Activated CD8-positive, alpha-beta memory T cell treated with anti-CD3 and anti-CD28 coated beads, Interleukin-2, amount 10 ng/mL, durations not matched to agents 7 days and 5 days (primary cell): ENCODE results near the gene GPR32. TPM values are rescaled to one million over a fixed set of nuclear protein-coding genes. Genes with fewer than 3 reads are reported as not detected.
"Not testable (repeated sequence)": the region's sequence is repeated elsewhere in the genome, so short reads cannot be mapped to it uniquely, and the experiment has no call there.

Experiments
- ATAC-seq: fragments of 150-1000 bp; cut with Tn5 transposase; one replicate; pipeline ENCODE4 v1.10.0; 2021; ENCODE audit warnings: moderate library complexity
- CTCF ChIA-PET: fragments of 350-600 bp; sonication (Branson Sonifier 250); formaldehyde crosslinking; loops from one replicate; lab custom pipeline; 2021; ENCODE audit warnings: antibody characterized with exemption; lab: Charles Lee
- DNase-seq: peaks from one replicate; pipeline ENCODE4 v3.0.0-alpha.2; 2020
- H3K27ac Mint-ChIP-seq: one replicate; pipeline ENCODE4 v1.8.0; 2021; ENCODE audit warnings: mild to moderate bottlenecking, mixed read lengths
- H3K27me3 Mint-ChIP-seq: one replicate; pipeline ENCODE4 v1.8.0; 2021; ENCODE audit warnings: mixed read lengths
- H3K36me3 Mint-ChIP-seq: one replicate; pipeline ENCODE4 v1.8.0; 2021; ENCODE audit warnings: mild to moderate bottlenecking, mixed read lengths
- H3K4me1 Mint-ChIP-seq: one replicate; pipeline ENCODE4 v1.8.0; 2021; ENCODE audit warnings: mixed read lengths
- H3K4me3 Mint-ChIP-seq: one replicate; pipeline ENCODE4 v1.8.0; 2021; ENCODE audit warnings: mild to moderate bottlenecking, moderate library complexity, mixed read lengths
- H3K9me3 Mint-ChIP-seq: one replicate; pipeline ENCODE4 v1.8.0; 2022; ENCODE audit warnings: low read depth, mixed read lengths
- total RNA-seq, 2 experiments: library from RNA; stranded (reverse); gene quantifications; one replicate each; pipeline ENCODE4 v1.2.3, GENCODE V29; 2021

The GPR32 gene
- total RNA-seq, 2 experiments from 2014 or later: not detected

DNA sequence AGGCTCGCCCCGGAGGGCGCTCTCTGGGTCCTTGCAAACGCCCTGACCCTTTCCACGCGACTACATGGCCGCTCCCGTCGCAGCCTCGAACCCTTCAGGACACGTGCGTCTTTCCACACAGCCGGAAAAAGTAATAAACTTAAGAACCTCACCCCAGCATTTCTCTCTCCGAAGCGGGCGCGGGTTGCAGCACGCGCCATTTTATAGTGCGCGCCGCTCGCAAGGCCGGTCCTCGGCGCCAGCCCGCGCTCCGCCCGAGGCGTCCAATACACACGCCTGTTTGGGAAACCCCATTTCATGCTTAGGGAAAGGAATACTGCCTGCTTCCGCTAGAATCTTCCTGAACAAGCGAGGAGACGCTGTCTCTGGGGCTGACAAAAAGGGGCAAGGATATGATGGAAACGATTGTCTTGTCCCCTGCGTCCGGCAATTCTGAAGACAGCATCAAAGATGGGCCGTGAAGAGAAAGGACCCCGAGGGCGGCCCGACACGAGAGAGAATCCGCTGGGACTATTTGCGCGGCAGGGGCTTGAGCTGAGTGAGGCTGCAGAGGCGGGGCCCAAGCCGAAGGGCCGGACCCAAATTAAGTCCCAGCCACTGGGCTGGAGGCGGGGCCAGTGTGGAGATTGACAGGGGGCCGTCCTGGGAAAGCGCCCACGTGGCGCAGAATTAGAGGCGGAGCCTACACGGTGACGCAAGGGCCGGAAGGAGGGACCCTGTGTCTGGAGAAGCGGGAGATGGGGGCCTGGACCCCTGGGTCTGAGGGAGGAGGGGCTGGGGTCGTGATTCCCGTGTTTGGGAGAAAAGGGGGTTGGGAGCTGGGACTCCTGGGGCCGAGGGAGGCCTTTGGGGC is 34.4 kb downstream of the GPR32 start:
- Mint-ChIP-seq H3K27me3 (no peaks in the 10 kb centered on the region), H3K36me3 (peaks cover 34% of the 10 kb centered on the region), H3K4me3 (peak overlapping the region; percentile 95), H3K4me1 (peaks cover 34% of the 10 kb centered on the region), H3K9me3 (no peaks in the 10 kb centered on the region), H3K27ac (peak overlapping the region; percentile 99)
- CTCF ChIA-PET: interaction anchor here (1.0 to 1.5 kb wide), 3 partner anchors 80 to 447 kb away, joined by 3 to 4 read pairs (median 3); no protein-coding TSS in a partner anchor
- DNase-seq (peak; percentile 99), ATAC-seq (peak; percentile 98)

DNA sequence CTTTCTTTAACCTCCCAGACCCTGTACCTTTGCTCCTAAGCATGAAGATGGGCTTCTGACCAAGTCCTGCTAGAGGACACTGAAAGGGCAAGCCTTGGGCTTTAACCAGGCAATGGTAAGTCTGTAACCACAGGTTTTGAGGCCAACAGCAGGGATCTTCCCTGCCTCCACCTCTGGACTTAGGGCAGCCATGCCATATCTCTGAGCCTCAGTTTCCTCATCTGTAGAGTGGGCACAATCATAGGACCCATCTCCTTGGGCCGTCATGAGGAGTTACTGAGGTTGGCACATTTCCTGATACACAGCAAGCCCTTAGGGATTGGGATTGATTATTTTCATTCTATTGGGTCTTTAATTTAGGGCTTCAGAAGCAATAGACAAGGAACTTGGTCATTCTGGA is 38.6 kb downstream of the GPR32 start:
- H3K36me3 Mint-ChIP-seq: peaks cover 3% of the 10 kb centered on the region
- DNase-seq (no peak), ATAC-seq (no peak)
- H3K27ac Mint-ChIP-seq: no peak overlapping the region
- CTCF ChIA-PET: interaction anchor here (0.6 kb wide), 1 partner anchor 16 kb away, joined by 3 read pairs; no protein-coding TSS in a partner anchor
- peaks cover 4% of the 10 kb centered on the region for H3K27me3 Mint-ChIP-seq
- peaks cover 14% of the 10 kb centered on the region for H3K4me1 Mint-ChIP-seq
- H3K9me3 Mint-ChIP-seq: peaks cover 2% of the 10 kb centered on the region
- no peak overlapping the region for H3K4me3 Mint-ChIP-seq

GRCh38 chr19:50811622-50812238 is 41.5 kb downstream of the GPR32 start:
- CTCF ChIA-PET, DNase-seq, H3K9me3 Mint-ChIP-seq, H3K36me3 Mint-ChIP-seq, H3K27ac Mint-ChIP-seq, H3K27me3 Mint-ChIP-seq, ATAC-seq, H3K4me3 Mint-ChIP-seq: not testable (repeated sequence)
- peaks cover 11% of the 10 kb centered on the region for H3K4me1 Mint-ChIP-seq

GRCh38 chr19:50812474-50812873 is 42.2 kb downstream of the GPR32 start:
- ATAC-seq (no peak), DNase-seq (no peak)
- Mint-ChIP-seq H3K27ac (no peak overlapping the region), H3K9me3 (peaks cover 2% of the 10 kb centered on the region), H3K36me3 (no peaks in the 10 kb centered on the region), H3K27me3 (peaks cover 6% of the 10 kb centered on the region), H3K4me3 (no peak overlapping the region), H3K4me1 (peaks cover 18% of the 10 kb centered on the region)
- CTCF ChIA-PET: no interaction called here

DNA sequence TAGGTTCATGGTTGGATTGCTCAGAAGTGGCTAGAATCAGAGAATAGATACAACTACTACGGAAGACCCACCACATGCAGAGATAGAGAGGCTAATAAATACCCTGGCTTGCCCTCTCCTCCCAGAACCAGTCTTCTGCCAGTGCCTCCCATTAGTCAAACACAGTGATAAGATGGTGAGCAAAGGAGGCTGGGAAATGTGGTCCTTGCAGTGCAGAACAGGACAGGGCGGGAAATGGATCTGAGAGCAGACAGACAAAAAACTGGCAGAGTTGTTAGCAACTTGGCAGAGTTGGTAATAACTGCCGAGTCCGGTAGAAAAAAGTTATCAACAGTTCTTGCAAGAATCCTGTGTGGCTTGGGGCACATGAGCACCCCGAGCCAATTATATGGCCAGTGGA is 44.6 kb downstream of the GPR32 start:
- peaks cover 20% of the 10 kb centered on the region for H3K27me3 Mint-ChIP-seq

DNA sequence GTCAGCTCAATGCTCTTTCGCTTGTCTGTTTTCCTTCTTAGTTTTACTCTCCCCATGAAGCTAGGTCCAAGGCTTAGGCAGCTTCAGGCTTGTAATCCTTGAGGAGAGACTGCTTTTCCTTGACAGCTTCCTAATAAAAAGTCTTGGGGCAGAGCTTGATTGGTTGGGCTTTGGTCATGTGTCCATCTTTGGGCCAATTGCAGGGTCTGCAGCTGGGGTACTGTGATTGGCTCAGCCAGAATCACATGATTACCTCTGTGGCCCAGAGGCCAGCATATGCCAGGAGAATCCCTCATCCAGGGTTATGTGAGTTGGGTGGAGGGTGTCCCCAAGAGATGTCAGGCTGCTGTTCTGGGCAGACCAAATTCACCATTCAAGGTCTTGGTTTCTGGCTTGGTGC is 45.2 kb downstream of the GPR32 start:
- no peak for ATAC-seq
- Mint-ChIP-seq H3K4me1 (peaks cover 35% of the 10 kb centered on the region), H3K36me3 (no peaks in the 10 kb centered on the region), H3K27me3 (peaks cover 26% of the 10 kb centered on the region), H3K9me3 (no peaks in the 10 kb centered on the region), H3K4me3 (no peak overlapping the region), H3K27ac (no peak overlapping the region)
- no peak for DNase-seq
- CTCF ChIA-PET: interaction anchor here (0.5 to 1.3 kb wide), 2 partner anchors 32 to 472 kb away, joined by 3 read pairs; no protein-coding TSS in a partner anchor

More for the DNA sequence above, 44.6 kb downstream of the GPR32 start:
- Mint-ChIP-seq H3K4me3 (no peak overlapping the region), H3K4me1 (peaks cover 32% of the 10 kb centered on the region), H3K9me3 (peaks cover under 1% of the 10 kb centered on the region), H3K27ac (no peak overlapping the region), H3K36me3 (no peaks in the 10 kb centered on the region)
- CTCF ChIA-PET: interaction anchor here (1.3 kb wide), 1 partner anchor 31 kb away, joined by 3 read pairs; no protein-coding TSS in a partner anchor
- DNase-seq (no peak), ATAC-seq (no peak)

DNA sequence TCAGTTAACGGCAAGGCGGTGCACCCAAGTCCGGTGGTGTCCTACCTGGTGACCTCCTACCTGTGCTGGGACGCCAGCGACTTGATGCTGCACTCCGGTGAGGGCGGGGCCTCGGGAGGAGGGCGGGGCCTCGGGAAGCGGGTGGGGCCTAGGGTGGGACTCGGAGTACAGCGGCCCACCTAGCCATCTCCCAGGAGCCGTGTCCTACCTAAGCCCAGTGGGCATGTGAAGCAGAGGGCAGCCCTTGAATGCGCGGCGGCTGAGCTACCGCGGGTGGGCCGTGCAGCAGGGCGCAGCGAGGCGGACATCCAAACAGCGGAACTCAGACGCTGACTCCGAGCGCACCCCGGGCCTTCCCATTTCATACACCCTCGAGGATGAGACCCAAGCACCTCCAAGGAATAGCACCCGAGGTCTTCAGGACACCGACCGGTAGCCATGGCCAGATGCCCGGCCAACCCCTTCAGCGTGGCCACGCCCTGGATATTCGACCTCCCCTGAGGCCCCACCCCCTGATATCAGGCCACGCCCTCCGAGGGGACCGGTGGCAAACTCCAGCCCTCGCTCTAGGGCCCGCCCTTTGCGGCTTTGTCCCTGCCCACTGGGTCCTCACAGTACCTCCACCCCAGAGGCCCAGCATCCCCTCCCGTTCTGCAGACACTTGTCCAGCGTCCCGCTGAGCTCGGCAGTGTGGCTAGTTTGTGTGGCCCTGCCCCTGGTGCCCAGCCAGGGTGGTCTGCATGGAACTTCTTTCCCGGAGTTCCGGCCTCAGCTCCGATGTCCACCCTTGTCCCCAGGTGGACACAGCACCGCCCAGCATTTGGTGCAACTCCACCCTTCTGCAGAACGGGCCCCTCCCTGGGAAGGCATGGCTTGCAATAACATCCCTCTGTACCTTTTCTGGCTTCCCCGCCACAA is 47.9 kb downstream of the GPR32 start:
- Mint-ChIP-seq H3K4me1 (peaks cover 41% of the 10 kb centered on the region), H3K27me3 (peaks cover 42% of the 10 kb centered on the region), H3K9me3 (no peaks in the 10 kb centered on the region), H3K4me3 (peak overlapping the region; percentile 76), H3K36me3 (no peaks in the 10 kb centered on the region), H3K27ac (peak overlapping the region; percentile 84)
- peak; percentile 77 for ATAC-seq
- DNase-seq: peak; percentile 84
- CTCF ChIA-PET: interaction anchor here (1.6 kb wide), 1 partner anchor 104 kb away, joined by 4 read pairs; no protein-coding TSS in a partner anchor

DNA sequence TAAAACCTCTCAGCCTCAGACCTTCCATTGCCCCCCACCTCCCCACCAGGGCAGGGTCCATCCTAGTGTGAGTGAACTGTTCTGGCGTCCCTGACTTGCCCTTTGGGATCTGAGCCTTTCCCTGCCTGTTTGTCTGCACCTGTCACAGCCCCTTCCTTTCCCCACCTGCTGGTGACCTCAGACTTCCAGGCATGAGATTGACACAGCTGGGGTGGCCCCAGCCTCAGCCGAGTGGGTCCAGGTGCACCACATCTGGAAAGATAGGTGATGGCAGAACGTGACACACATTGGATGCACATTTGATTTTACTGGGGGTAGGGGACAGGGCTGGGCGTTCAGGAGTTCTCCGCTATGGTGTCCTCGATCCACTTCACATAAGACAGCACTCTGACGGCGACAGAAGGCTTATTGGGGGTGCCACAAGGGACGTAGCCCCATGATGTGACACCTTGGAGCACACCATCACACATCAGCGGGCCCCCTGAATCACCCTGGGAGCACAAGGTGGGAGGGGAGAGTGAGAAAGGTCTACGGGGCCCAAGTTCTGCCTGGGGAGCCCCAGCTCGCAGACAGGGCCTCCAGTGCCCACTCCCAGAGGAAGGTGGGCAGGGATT is 48.7 kb downstream of the GPR32 start:
- Mint-ChIP-seq H3K9me3 (no peaks in the 10 kb centered on the region), H3K4me3 (peak overlapping the region; percentile 76), H3K36me3 (no peaks in the 10 kb centered on the region), H3K4me1 (peaks cover 41% of the 10 kb centered on the region), H3K27ac (no peak overlapping the region), H3K27me3 (peaks cover 42% of the 10 kb centered on the region)
- ATAC-seq (no peak), DNase-seq (no peak)
- CTCF ChIA-PET: interaction anchor here (1.6 kb wide), 1 partner anchor 103 kb away, joined by 4 read pairs; no protein-coding TSS in a partner anchor

DNA sequence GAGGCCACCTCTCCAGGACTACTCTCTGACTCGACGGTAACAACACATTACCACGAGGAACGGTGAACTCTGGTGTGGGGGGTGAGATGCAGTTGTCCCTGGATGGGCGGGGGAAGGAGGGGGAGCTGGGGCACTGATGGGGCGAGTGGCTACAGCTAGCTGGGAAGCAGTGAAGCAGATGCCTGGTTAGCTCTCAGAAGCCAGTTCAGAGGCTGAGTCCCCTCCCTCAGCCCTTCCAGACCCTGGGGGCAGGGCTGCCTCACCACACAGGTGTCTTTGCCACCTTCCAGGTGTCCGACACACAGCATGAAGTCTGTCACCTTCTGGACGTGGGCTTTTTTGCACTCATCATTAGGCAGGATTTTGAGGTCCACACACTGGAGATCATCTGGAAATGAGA is 49.4 kb downstream of the GPR32 start:
- no peak overlapping the region for H3K4me3 Mint-ChIP-seq
- peaks cover 41% of the 10 kb centered on the region for H3K4me1 Mint-ChIP-seq
- H3K27ac Mint-ChIP-seq: no peak overlapping the region
- DNase-seq (no peak), ATAC-seq (no peak)
- no peaks in the 10 kb centered on the region for H3K36me3 Mint-ChIP-seq
- H3K9me3 Mint-ChIP-seq: no peaks in the 10 kb centered on the region
- CTCF ChIA-PET: no interaction called here
- H3K27me3 Mint-ChIP-seq: peaks cover 42% of the 10 kb centered on the region

DNA sequence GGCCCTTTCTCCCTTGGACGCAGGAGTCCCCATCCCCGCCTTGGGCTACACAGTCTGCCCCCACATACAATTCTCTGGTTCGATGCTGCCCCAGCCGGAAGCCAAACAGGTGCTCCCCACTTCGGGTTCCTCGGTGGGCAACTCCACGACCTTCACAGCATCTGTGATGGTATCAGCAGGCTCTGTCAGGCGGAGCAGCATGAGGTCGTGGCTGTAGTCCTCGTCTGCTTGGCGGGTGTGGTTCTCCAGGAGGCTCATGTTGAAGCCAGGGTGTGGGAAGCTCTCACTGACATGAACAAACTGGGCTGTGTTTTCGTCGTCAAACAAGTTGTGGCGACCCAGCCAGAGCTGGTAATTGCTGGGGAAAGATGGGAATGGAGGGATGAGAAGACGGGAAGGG is 49.8 kb downstream of the GPR32 start:
- CTCF ChIA-PET: no interaction called here
- peaks cover 42% of the 10 kb centered on the region for H3K27me3 Mint-ChIP-seq

GRCh38 chr19:50820549-50821247 is 50.4 kb downstream of the GPR32 start:
- ATAC-seq (no peak), DNase-seq (no peak)
- peak overlapping the region; percentile 67 for H3K4me3 Mint-ChIP-seq
- no peaks in the 10 kb centered on the region for H3K36me3 Mint-ChIP-seq
- CTCF ChIA-PET: no interaction called here
- peak overlapping the region; percentile 22 for H3K27ac Mint-ChIP-seq
- peaks cover 42% of the 10 kb centered on the region for H3K27me3 Mint-ChIP-seq
- no peaks in the 10 kb centered on the region for H3K9me3 Mint-ChIP-seq
- peaks cover 41% of the 10 kb centered on the region for H3K4me1 Mint-ChIP-seq

More for the DNA sequence above, 49.8 kb downstream of the GPR32 start:
- ATAC-seq: no peak
- Mint-ChIP-seq H3K36me3 (no peaks in the 10 kb centered on the region), H3K9me3 (no peaks in the 10 kb centered on the region), H3K4me1 (peaks cover 41% of the 10 kb centered on the region), H3K4me3 (peak overlapping the region; percentile 67), H3K27ac (no peak overlapping the region)
- DNase-seq: no peak

DNA sequence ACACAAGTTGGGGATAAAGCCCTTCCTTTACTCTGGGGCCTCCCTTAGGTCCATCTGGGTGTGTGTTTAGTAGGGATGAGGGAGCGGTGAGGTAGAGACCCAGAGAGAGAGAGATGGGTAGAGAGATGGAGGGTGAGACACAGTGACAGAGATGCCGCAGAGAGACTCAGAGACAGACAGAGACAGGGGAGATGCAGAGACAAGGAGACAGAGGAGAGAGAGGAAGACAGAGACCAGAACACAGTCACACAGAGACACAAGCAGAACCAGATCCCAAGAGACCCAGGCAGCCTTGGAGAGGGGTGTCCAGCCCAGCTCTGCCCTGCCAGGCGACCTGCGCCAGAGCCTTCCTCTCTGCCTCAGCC is 51.0 kb downstream of the GPR32 start:
- CTCF ChIA-PET: no interaction called here
- Mint-ChIP-seq H3K9me3 (no peaks in the 10 kb centered on the region), H3K4me1 (peaks cover 40% of the 10 kb centered on the region), H3K36me3 (no peaks in the 10 kb centered on the region), H3K27me3 (peaks cover 44% of the 10 kb centered on the region), H3K27ac (no peak overlapping the region), H3K4me3 (no peak overlapping the region)
- ATAC-seq: no peak
- no peak for DNase-seq
